Right cardiac atrium (tissue), 5 donors: ENCODE results near the gene LTBP3. TPM values are rescaled to one million over a fixed set of nuclear protein-coding genes. Genes with fewer than 3 reads are reported as not detected.
A peak's percentile ranks its signal among the peaks of the same experiment; 100 is the strongest.
"Not testable (repeated sequence)": the region's sequence is repeated elsewhere in the genome, so short reads cannot be mapped to it uniquely, and the experiment has no call there.

Source experiments
- ATAC-seq, 2 donors: fragments of 200-7000 bp; cut with Tn5 transposase; one replicate each; pipeline versions ENCODE4 v1.8.0 to v1.9.1; 2020; ENCODE audit warnings: moderate library complexity in 2 of 2, mild to moderate bottlenecking in 1 of 2
- DNase-seq, 3 donors: peaks; one replicate each; pipeline ENCODE4 v3.0.0-alpha.2; 2020
- H3K27ac ChIP-seq: one replicate; pipeline ENCODE4 v1.5.1; 2013; ENCODE audit warnings: mild to moderate bottlenecking, low read length, control low read depth, moderate library complexity
- H3K27me3 ChIP-seq: one replicate; pipeline ENCODE4 v1.6.1; 2013; ENCODE audit not compliant: control insufficient read depth, insufficient read depth
- H3K4me1 ChIP-seq: one replicate; pipeline ENCODE4 v1.6.1; 2013; ENCODE audit warnings: low read length; ENCODE audit not compliant: control insufficient read depth, insufficient read depth
- H3K4me3 ChIP-seq: one replicate; pipeline ENCODE4 v1.5.1; 2013; ENCODE audit warnings: low read length, control low read depth
- H3K9me3 ChIP-seq: one replicate; pipeline ENCODE4 v1.6.1; 2013; ENCODE audit warnings: low read length; ENCODE audit not compliant: control insufficient read depth
- WGBS: extraction: QIAGEN DNeasy Blood & Tissue Kit; methylation state at CpG from one replicate; pipeline ENCODE4 v1.1.7; 2013; 5-methylcytosine and 5-hydroxymethylcytosine counted together
- intact Hi-C, 4 donors: fragments of 100-400 bp; cut with DNase I; formaldehyde crosslinking; loops; one replicate each; pipeline versions ENCODE4 v1.11.0 to v1.14.0; 2022 to 2023
- polyA plus RNA-seq: library from polyadenylated mRNA; stranded (reverse); fragments of 200-250 nt; gene quantifications from one replicate; pipeline ENCODE4 v1.2.3, GENCODE V29; 2013
- total RNA-seq, 4 donors: library from RNA; stranded (reverse); fragmentation: NEBNext Ultra II Directional; extraction: Animal tissue kit (Norgen Biotek cat#: 25700); gene quantifications; one replicate each; pipeline ENCODE4 v1.2.1, GENCODE V29; 2021
- donor health status: healthy with polysubstance abuse.
- donor health status: DM: no; HTN: yes; CAD: no.
- donor health status: DM: no; HTN: no; CAD: no.
- donor health status: DM: no; HTN: yes; CAD: no; lungs with severe emphysema.
- donor health status: DM: yes; HTN: yes; CAD: no.

The LTBP3 gene
- total and polyA plus RNA-seq, 5 donors, result 60.2 to 161 (median 134) TPM

DNA sequence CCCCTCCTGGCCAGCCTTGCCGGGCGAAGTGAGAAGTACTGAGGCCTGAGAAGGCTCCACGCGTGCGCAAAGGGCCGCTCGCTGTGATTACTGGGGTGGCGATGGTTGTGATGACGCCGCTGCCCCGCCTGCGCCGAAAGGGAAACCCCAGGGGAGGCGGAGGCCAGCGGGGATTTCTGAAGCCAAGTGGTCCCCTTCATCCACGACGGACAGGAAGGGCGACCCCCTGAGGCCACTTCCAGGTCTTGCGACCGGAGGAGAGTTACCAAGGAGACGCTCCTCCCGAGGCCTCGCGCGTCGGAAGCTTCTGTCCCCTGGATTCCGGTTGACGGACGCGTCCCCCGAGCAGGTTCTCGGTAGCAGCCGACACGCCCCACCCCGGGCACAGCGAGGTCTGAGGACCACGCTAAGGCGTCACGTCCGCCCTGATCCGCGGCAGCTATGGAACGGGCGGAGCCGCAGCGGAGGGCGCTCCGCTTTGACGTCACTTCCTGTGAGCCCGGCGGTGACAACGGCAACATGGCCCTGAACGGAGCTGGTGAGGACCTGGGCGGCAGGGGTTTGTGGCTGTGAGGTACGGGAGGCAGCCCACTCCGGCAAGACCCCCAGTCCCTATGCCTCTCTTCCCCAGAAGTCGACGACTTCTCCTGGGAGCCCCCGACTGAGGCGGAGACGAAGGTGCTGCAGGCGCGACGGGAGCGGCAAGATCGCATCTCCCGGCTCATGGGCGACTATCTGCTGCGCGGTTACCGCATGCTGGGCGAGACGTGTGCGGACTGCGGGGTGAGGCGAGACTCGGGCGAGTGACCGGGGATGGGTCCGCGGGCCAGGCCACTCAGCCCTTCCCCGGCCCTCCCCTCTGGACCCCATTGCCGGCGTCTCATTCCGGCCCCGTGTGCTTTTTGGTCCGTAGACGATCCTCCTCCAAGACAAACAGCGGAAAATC, 12.1 kb upstream of the LTBP3 start, which contains the start of gene ZNRD2:
TSS of gene ZNRD2 (plus strand) at position 505 of the 946 bp plus-strand sequence. CDS start at position 520, 15 bp downstream.
- intact Hi-C loops, result no loop called here
- WGBS, result under 1% methylated on average over 89 of the region's 89 CpGs
- peak; percentile 99 for DNase-seq
- Histone ChIP-seq H3K27me3 (no peaks in the 10 kb centered on the region), H3K4me1 (peaks cover 12% of the 10 kb centered on the region), H3K27ac (peak within 1 kb of the TSS; percentile 94), H3K4me3 (peak within 1 kb of the TSS; percentile 69), H3K9me3 (no peaks in the 10 kb centered on the region)
- ATAC-seq, result peak; percentile 89 to 90

DNA sequence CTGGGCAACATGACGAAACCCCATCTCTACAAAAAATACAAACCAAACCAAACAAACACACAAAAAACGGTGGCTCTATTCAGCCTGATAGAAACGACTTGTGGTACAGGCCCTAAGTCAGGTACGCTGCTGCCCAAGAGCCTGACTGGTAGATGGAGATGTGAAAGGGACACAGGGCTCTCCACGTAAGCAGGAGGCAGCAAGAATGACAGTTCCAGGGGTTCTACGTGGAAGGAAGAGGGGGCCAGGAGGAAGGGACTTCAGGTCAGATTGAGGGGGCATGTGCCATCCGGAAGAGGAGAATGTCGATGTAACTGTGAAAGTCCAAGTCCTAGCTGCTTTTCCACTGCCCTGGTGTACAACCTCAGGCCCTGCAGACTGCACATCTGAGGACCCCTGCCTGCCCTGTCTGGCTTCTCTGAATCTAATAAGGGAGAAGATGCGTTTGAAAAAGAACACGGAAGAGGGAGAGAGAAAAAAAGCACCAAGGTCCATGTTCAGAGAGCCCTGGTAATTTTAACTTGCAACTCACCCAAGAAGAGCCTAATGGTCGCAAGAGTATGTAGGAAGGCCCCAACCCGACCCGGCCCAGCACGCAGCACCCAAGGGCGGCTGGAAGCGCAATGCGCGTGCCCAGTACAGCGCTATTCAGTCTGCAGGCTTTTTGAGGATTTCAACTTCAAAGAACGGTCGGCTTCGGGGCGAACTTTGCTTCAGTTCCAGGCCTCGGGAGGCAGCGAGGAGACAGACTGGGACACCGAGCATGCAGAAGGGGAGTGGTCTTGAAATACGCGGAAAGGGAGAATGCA, 11.2 kb upstream of the LTBP3 start:
- H3K4me1 ChIP-seq, result peaks cover 12% of the 10 kb centered on the region
- peak overlapping the region; percentile 69 for H3K4me3 ChIP-seq
- DNase-seq (peak in 1 of 3 donors; percentile 11), ATAC-seq (peak; percentile 4 to 6)
- peak overlapping the region; percentile 94 for H3K27ac ChIP-seq
- H3K27me3 ChIP-seq, result no peaks in the 10 kb centered on the region
- intact Hi-C loops, result no loop called here
- no peaks in the 10 kb centered on the region for H3K9me3 ChIP-seq
- WGBS, result 9% methylated on average over 28 of the region's 28 CpGs

DNA sequence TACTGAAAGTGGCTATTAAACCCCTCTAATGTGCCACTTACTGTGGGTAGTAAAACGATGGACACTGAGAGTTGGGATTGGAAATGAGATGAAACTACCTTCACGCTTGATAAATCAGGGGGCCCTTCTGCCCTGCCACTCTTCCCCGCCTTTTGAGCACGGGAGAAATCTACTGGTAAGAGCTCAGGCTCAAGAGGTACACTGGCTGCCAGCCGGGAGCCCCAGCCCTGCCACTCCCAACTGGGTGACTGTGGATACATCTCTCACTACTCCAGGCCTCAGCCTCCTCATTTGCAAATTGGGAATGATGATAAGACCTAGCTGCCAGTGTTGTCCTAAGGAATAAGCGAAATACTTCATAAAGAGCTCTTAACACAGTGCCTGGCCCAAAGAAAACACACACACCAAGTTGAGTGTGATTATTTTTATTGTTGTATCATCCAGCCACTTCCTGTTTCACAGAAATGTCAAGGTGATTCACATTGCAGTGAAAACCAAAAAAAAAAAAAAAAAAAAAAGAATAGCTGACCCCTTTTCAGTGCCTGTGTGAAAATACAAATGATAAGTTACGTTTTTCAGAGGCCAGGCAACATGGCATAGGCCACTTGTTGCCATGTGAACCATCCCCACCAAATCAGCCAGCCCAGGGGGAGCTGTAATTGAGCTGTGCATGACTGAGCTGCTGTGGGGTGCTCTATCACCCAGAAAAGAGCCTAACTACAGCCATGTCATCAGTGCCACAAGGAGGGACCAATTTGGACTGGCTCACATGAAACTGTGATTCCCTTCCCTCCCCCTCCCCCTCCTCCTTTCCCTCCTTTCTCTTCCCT, 7.7 kb upstream of the LTBP3 start:
- no peaks in the 10 kb centered on the region for H3K9me3 ChIP-seq
- intact Hi-C loops, result no loop called here
- no peak for DNase-seq
- no peaks in the 10 kb centered on the region for H3K27me3 ChIP-seq
- peaks cover 9% of the 10 kb centered on the region for H3K4me1 ChIP-seq
- WGBS, result 73% methylated on average over 7 of the region's 7 CpGs
- H3K27ac ChIP-seq, result no peak overlapping the region
- H3K4me3 ChIP-seq, result no peak overlapping the region
- ATAC-seq, result no peak

DNA sequence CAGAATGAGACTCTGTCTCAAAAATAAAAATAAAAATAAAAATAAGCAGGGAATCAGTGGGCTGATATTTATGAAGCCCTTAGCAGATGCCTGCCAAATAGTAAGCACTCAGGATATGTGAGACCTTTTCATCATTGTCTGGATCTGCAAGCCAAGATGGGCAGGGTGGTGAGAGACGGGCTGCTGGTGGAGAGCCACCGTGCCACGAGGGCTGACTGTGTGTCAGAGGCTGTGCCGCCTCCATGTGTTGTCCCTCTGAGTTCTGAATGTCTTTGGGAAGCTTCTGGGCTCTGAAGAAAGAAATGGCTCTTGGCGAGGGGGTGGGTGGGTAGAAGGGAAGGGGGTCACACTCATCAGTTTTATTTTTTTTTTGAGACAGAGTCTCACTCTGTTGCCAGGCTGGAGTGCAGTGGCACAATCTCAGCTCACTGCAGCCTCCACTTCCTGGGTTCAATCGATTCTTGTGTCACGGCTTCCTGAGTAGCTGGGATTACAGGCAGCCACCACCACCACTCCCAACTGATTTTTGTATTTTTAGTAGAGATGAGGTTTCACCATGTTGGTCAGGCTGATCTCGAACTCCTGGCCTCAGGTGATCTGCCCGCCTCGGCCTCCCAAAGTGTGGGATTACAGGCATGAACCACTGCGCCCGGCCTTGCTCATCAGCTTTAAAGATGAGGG, 6.9 kb upstream of the LTBP3 start:
- H3K9me3 ChIP-seq, H3K4me3 ChIP-seq, intact Hi-C loops, H3K27me3 ChIP-seq, DNase-seq, ATAC-seq, H3K27ac ChIP-seq: not testable (repeated sequence)
- H3K4me1 ChIP-seq, result peaks cover 12% of the 10 kb centered on the region
- 86% methylated on average over 12 of the region's 12 CpGs for WGBS

DNA sequence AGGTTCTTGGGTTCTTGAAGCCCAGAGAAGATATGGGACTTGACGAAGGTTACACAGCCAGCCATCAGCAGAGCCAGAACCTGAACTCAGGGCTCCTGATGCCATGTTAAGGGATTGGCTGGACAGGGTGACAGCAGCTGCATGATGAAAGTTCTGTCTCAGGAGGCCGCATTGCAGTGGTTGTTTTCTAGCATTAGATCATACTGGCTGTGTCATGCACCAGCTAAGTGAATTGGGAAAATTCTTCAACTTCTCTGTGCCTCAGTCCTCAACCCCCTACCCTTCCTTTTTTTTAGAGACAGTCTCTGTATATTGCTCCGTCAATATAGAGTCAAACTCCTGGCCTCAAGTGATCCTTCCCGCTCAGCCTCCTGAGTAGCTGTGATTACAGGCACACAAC, 5.4 kb upstream of the LTBP3 start:
- Histone ChIP-seq H3K9me3 (no peaks in the 10 kb centered on the region), H3K4me1 (peaks cover 12% of the 10 kb centered on the region), H3K27ac (no peak overlapping the region), H3K27me3 (no peaks in the 10 kb centered on the region), H3K4me3 (no peak overlapping the region)
- intact Hi-C loops, result no loop called here
- 96% methylated on average over 4 of the region's 4 CpGs for WGBS
- ATAC-seq (no peak), DNase-seq (no peak)

DNA sequence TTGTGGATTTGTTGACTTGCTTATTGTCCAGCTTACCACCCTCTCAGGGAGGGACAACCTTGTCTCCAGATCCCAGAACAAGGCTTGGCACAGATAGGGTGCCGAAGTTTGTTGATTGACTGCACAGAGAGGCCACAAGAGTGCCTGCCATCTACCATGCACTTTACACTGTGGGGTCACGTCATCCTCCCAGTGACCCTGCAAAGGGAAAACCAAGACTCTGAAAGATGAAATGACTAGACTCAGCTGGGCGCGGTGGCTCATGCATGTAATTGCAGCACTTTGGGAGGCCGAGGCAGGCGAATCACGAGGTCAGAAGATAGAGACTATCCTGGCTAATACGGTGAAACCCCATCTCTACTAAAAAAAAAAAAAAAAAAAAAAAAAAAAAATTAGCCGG, 4.6 kb upstream of the LTBP3 start:
- intact Hi-C loops, result no loop called here
- H3K4me3 ChIP-seq, result no peak overlapping the region
- no peaks in the 10 kb centered on the region for H3K9me3 ChIP-seq
- 88% methylated on average over 9 of the region's 9 CpGs for WGBS
- peaks cover 12% of the 10 kb centered on the region for H3K4me1 ChIP-seq
- DNase-seq, result peak in 1 of 3 donors; percentile 35
- no peak overlapping the region for H3K27ac ChIP-seq
- H3K27me3 ChIP-seq, result no peaks in the 10 kb centered on the region
- no peak for ATAC-seq

DNA sequence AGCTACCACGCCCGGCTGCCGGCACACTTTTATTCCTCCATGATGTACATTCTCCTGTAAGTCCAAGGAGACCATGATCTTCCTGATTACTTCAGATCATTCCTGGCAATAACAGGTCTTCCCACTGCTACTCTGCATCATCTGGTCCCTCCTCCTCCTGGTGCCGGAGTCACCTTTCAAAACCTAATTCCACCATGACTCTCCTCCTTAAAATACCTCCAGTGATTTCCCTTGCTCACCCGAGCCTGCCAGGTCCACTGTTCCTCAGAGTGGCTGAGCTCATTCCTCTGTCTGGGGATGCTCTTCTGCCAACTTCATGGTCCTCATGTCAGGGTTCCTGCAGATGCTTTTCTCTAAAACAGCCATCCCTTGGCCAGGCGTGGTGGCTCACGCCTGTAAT, 3.9 kb upstream of the LTBP3 start:
- H3K9me3 ChIP-seq, result no peaks in the 10 kb centered on the region
- H3K27me3 ChIP-seq, result no peaks in the 10 kb centered on the region
- WGBS, result 89% methylated on average over 7 of the region's 7 CpGs
- intact Hi-C loops, result no loop called here
- H3K27ac ChIP-seq, result no peak overlapping the region
- no peak for ATAC-seq
- H3K4me1 ChIP-seq, result peaks cover 12% of the 10 kb centered on the region
- DNase-seq, result no peak
- H3K4me3 ChIP-seq, result no peak overlapping the region

DNA sequence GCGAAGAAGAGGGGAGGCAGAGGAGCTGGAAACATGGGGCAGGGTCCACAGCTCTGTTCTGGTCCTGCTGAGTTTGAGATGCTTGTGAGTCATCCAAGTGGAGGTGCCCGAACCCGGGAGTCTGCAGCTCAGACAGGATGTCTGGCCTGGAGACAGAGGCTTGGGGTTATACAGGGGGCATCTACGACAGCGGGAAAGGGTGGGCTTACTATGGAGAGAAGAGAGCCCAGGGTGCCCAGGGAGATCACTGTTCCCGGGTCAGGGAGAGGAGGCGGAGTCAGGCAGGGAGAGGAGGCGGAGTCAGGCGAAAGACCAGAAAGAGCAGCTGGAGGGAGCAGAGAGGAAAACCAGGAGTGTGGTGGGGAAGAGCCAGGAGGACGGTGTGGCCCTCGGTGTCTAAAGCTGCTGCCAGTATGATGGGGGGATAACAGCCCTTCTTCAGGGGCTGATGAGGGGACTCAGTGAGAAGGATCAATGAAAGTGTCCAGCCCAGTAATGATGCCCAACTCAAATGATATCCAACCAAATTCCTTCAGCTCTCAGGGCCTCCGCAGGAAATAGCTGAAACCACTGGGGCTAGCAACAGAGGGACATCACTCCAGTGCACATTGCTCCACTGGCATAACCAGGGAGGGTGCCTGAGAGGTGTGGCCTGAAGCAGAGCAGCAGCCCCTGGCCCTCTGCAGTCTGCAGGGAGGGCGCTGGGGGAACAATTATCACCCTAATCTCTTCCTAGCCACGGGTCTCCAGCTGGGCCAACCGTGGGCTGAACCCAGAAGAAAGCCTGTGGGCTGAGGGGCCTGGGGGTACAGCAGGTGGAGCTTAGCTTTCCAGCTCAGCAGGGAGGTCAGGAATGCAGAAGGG, 2.6 kb upstream of the LTBP3 start:
- Histone ChIP-seq H3K4me1 (peaks cover 12% of the 10 kb centered on the region), H3K4me3 (no peak overlapping the region), H3K27me3 (no peaks in the 10 kb centered on the region), H3K27ac (peak overlapping the region; percentile 48), H3K9me3 (no peaks in the 10 kb centered on the region)
- WGBS, result 21% methylated on average over 15 of the region's 15 CpGs
- DNase-seq (peak; percentile 65 to 88 (median 87)), ATAC-seq (peak; percentile 4 to 5)
- intact Hi-C loops, result no loop called here

DNA sequence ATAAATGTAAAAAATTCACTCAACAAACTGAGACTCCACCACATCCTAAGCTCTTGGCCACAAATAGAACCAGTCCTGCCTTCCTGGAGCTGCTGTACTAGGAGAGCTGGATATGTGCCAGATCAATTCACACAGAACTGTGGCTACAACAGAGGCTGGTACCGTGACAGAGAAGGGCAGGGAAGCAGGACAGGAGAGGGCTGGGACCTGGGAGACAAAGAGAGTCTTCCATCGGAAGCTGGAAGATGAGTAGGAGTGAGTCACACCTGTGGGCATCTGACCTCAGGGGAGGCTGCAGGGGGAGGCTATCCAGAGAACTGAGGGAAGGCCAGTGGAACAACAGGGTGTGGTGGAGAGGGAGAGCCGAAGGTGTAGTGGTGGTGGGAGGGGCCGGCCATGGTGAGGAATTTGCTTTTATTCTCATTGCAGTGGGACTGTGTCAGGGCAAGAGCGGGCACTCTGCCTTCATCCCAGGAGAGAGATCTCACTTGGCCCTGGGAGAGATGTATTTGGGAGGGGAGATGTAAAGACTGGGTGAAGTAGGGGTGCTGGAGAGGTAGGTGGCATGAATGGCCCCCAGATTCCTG, 1.9 kb upstream of the LTBP3 start:
- WGBS, result 40% methylated on average over 5 of the region's 5 CpGs
- intact Hi-C loops, result no loop called here
- DNase-seq, result peak in 1 of 3 donors; percentile 59
- Histone ChIP-seq H3K4me1 (peaks cover 12% of the 10 kb centered on the region), H3K9me3 (no peaks in the 10 kb centered on the region), H3K4me3 (no peak overlapping the region), H3K27ac (peak overlapping the region; percentile 69), H3K27me3 (no peaks in the 10 kb centered on the region)
- peak; percentile 13 to 17 for ATAC-seq
